C4-2B (cell line): ENCODE measurements around the gene ELMOD1.

Experiments used
- H3K27ac ChIP-seq: fragments of 450-650 bp; 2 replicates; pipeline ENCODE4 v1.5.1; 2017
- ZFX ChIP-seq: fragments of 450-650 bp; IDR thresholded peaks from 2 replicates; pipeline ENCODE4 v1.6.1; 2017
- TF ChIP-seq, protein P1 (sequence below): fragments of 450-650 bp; conservative IDR thresholded peaks from 2 replicates; pipeline ENCODE4 v1.5.1; 2017; ENCODE audit warnings: mild to moderate bottlenecking

Gene ELMOD1

DNA sequence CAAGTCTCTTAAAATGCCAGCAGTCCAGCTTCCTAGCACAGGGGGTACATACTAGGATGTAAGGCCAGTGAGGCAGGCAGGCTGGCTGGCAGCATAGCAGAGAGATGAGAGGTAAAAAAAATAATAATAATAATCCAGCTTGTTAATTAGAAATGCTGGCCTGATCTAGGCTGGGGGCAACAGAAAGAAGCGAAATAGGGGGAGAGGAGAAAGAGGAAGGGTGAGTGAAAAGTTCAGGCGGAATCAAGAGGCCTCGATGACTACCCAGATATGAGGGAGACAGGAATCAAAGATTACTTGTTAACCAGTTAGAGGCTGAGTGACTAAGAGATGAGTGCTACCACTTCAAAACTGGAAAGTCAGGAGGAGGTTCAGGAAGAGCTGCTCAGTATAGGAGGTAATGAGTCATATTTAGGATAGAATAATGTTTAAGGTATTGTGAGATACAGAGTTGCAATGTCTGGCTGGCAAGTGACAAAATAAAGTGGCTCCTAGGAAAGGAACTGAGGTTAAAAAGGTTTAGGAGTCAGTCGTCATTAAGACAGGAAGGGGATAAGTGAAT, 28.2 kb upstream of the ELMOD1 start:
- TF ChIP-seq ZFX, result no peak
- TF ChIP-seq, protein P1, sequence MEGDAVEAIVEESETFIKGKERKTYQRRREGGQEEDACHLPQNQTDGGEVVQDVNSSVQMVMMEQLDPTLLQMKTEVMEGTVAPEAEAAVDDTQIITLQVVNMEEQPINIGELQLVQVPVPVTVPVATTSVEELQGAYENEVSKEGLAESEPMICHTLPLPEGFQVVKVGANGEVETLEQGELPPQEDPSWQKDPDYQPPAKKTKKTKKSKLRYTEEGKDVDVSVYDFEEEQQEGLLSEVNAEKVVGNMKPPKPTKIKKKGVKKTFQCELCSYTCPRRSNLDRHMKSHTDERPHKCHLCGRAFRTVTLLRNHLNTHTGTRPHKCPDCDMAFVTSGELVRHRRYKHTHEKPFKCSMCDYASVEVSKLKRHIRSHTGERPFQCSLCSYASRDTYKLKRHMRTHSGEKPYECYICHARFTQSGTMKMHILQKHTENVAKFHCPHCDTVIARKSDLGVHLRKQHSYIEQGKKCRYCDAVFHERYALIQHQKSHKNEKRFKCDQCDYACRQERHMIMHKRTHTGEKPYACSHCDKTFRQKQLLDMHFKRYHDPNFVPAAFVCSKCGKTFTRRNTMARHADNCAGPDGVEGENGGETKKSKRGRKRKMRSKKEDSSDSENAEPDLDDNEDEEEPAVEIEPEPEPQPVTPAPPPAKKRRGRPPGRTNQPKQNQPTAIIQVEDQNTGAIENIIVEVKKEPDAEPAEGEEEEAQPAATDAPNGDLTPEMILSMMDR, result no peak

DNA sequence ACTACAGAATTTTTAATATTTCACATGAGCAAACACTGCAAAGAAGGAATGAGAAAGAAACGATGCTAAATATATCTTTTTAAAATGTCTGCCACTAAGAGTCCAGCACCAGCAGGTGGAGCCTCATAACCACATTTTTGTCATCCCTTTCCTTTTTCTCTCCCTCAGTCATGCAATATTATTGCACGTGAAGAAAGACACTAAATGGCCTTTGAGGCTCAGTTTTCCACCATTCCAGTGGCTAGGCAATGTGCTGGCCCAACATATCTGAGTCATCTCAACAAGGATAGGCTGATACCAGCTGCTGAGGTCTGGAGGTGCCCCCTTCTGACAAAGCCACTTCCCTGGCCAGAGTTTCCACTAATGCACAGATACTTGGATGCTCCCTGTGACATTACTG, 27.2 kb upstream of the ELMOD1 start:
- no peak for TF ChIP-seq ZFX
- TF ChIP-seq, protein P1, result peak; percentile 83
- no peak overlapping the region for H3K27ac ChIP-seq

More for the DNA sequence above, 28.2 kb upstream of the ELMOD1 start:
- H3K27ac ChIP-seq, result no peak overlapping the region

DNA sequence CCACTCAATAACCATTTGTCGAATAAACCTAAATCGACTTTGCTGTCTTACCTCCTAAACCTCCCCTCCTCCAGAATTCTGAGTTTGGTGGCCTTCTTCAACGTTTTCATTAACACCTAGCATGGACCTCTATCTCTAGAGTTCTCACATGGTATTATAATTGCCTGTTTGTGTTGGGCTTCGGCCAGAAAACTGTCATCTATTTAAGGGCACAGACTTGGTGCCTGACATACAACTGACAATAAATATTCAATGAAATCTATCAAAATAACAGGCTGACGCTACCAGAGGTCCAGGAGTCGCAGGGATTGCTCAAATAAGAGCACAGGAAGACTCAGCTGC, 26.1 kb upstream of the ELMOD1 start:
- no peak for TF ChIP-seq ZFX
- TF ChIP-seq, protein P1, result no peak
- H3K27ac ChIP-seq, result peak overlapping the region; percentile 75

DNA sequence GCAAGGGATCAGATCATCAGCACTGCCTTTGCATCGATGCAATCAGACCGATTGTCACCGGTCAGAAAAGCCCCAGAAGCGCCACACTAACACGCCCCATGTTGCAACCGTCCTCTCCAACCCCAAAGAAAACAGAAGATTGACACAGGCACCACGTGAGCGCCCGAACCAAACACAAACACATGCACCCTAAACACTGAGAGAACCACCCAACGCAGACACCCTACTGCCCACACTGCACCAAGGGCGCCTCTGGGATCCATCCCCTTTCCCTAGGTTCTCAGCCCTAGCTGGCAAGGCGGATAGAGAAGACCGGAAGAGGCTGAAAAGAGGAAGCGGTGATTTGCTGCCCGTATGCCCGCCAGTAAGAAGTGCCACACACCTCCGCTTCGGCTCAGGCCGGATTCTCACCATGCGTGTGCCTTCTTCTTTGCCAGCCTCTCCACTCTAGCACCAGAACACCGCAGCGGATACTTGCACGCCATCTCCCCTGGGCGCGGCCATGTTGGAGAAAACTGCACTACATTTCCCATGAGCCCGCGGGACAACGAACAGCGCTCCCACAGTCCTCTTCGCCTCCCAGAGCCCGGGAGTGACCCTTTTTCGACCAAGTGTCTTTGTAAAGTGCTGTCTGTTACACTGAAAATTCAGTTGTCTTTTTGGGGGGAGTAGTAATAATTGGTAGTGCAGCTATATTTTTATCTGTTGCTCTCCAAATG, 25.6 kb upstream of the ELMOD1 start, which contains the start of gene ALKBH8:
ALKBH8 (minus strand) TSS at position 517 of the 719 bp plus-strand sequence. CDS start 4,842 bp downstream, outside the sequence.
- H3K27ac ChIP-seq, result peak within 1 kb of the TSS; percentile 75
- TF ChIP-seq, protein P1, result no peak
- no peak for TF ChIP-seq ZFX

DNA sequence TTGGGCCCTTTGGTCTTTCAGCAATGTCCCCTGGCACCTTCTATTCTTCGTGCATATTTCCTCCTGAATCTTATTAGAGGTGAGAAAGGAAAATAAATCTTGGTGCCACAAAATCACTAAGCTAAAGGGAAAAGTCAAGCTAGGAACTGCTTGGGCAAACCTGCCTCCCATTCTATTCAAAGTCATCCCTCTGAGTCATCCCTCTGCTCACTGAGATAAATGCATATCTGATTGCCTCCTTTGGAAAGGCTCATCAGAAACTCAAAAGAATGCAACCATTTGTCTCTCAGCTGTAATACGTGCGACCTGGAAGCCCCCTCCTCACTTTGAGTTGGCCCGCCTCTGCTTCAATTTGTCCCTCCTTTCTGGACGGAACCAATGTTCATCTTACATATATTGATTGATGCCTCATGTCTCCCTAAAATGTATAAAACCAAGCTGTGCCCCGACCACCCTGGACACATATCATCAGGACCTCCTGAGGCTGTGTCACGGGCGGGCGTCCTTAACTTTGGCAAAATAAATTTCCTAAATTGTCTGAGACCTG, 24.9 kb upstream of the ELMOD1 start:
- H3K27ac ChIP-seq, result peak overlapping the region; percentile 75

DNA sequence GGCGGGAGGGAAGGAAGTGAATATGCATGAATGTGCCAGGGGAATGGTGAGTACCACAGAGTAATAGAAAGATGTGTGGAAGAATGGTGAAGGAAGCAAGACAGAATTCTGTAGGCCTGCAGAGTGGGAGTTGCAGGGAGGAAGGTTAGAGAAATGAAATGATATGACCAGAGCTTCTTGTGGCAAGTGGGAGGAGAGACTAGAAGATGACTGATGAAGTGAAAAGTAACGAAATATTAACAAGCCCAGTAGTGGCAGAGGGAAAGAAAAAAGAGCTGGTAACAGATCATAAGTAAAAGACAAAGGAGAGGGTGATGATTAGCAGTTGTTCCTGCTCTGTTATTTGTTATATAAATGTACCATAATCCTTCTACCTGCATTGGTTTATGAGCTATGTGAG, 24.4 kb upstream of the ELMOD1 start:
- no peak overlapping the region for H3K27ac ChIP-seq
- TF ChIP-seq ZFX, result no peak
- TF ChIP-seq, protein P1, result no peak

DNA sequence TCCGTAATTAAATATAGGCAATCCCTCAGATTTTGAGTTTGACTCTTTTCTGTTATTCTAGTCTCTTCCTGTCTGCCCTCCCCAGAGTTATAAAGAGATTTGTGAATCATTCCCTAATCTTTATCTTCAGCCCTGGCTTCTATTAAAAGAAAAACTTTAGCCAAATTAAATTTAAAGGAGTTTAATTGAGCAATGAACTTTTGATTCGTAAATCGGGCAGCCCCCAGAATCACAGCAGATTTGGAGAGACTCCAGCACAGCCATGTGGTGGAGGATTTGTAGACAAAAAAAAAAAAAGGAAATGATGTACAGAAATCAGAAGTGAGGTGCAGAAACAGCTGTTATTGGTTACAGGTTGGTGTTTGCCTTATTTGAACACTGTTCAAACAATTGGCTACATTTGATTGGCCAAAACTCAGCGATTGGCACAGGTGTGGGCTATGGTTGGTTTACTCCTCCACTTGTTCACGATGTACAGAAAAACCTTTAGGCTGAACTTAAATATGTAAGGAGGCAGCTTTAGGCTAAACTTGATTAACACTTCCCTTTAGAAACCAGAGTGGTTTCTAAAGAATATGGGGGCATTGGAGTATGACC, 23.1 kb upstream of the ELMOD1 start:
- TF ChIP-seq, protein P1, result no peak
- TF ChIP-seq ZFX, result no peak
- no peak overlapping the region for H3K27ac ChIP-seq
